Esophagus (tissue), 2 donors: ENCODE measurements around the gene DGKB. TPM values are rescaled to one million over a fixed set of nuclear protein-coding genes. Genes with fewer than 3 reads are reported as not detected.

Source experiments
- H3K27ac ChIP-seq, 2 donors: one replicate each; pipeline ENCODE4 v1.5.1; 2013; ENCODE audit warnings: low read depth in 2 of 2, mild to moderate bottlenecking in 2 of 2, inconsistent platforms in 1 of 2, low read length in 1 of 2, moderate library complexity in 1 of 2
- H3K27me3 ChIP-seq, 2 donors: one replicate each; pipeline ENCODE4 v1.6.1; 2013; ENCODE audit warnings: low read length in 2 of 2, control low read depth in 1 of 2, mild to moderate bottlenecking in 1 of 2; ENCODE audit not compliant: insufficient read depth in 2 of 2, control insufficient read depth in 1 of 2
- H3K36me3 ChIP-seq, 2 donors: one replicate each; pipeline ENCODE4 v1.6.1; 2013; ENCODE audit warnings: low read length in 1 of 2; ENCODE audit not compliant: control insufficient read depth in 2 of 2, insufficient read depth in 2 of 2
- H3K4me1 ChIP-seq, 2 donors: one replicate each; pipeline ENCODE4 v1.6.1; 2013; ENCODE audit warnings: low read length in 1 of 2; ENCODE audit not compliant: control insufficient read depth in 2 of 2, insufficient read depth in 2 of 2
- H3K4me3 ChIP-seq, 2 donors: one replicate each; pipeline ENCODE4 v1.5.1; 2013; ENCODE audit warnings: low read length in 2 of 2, mild to moderate bottlenecking in 2 of 2, low read depth in 1 of 2, moderate library complexity in 1 of 2
- H3K9me3 ChIP-seq, 2 donors: one replicate each; pipeline ENCODE4 v1.6.1; 2013; ENCODE audit warnings: mild to moderate bottlenecking in 2 of 2, low read depth in 1 of 2, low read length in 1 of 2, moderate library complexity in 1 of 2; ENCODE audit not compliant: control insufficient read depth in 2 of 2, insufficient read depth in 1 of 2
- WGBS, 2 donors: extraction: QIAGEN DNeasy Blood & Tissue Kit; methylation state at CpG; one replicate each; pipeline ENCODE4 v1.1.7; 2013; 5-methylcytosine and 5-hydroxymethylcytosine counted together
- polyA plus RNA-seq, 2 donors: library from polyadenylated mRNA; stranded (reverse); fragments of 200-250 nt; gene quantifications; one replicate each; pipeline ENCODE4 v1.2.3, GENCODE V29; 2013
- donor health status: healthy with polysubstance abuse.
- donor health status: Bipolar disorder and iron deficiency.

DGKB gene
- polyA plus RNA-seq, 2 donors = 0.09 to 0.20 TPM

DNA sequence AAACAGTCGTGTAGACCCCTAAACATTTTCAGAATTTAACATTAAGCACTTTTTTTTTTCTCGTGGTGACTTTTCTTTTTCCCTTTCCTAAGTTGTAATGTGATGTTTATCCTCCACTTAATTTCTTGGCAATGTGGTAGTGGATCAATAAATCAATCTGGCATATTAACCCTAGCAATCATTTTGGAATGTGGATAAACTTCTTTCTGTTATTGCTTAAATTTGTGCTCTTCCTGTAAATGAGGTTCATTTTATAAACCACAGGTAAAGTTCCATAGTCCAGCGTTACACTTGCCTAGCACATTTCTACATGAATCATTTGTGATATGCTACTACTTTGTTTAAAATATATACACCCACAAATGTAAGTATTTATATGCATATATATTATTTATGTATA lies 665.7 kb downstream of the DGKB start:
- Histone ChIP-seq H3K9me3 (no peaks in the 10 kb centered on the region), H3K4me3 (no peak overlapping the region), H3K4me1 (no peaks in the 10 kb centered on the region), H3K36me3 (no peaks in the 10 kb centered on the region), H3K27ac (no peak overlapping the region), H3K27me3 (no peaks in the 10 kb centered on the region)
- 29 to 34% methylated on average over 3 of the region's 3 CpGs for WGBS, 2 donors

DNA sequence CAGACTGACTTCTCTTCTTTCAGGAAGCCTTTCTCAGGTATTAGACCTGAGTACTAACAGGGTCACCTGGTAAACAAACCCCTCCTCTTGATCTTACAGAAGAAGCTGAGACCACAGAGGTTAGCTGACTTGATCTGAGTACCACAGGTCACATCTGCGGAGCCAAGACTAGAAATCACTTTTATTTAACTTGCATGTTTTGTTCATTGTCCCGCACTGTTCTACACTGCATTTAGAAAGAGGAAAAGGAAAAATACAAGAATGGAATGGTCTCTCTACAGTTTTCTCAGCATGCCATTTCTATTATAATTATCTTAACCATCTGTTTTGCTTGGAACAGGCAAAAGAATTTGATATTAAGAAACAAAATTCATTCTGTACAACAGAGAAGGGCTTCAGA lies 667.5 kb downstream of the DGKB start:
- H3K4me1 ChIP-seq = no peaks in the 10 kb centered on the region
- H3K27me3 ChIP-seq = no peaks in the 10 kb centered on the region
- H3K36me3 ChIP-seq = no peaks in the 10 kb centered on the region
- 88 to 94% methylated on average over 2 of the region's 2 CpGs for WGBS, 2 donors
- no peak overlapping the region for H3K4me3 ChIP-seq
- no peak overlapping the region for H3K27ac ChIP-seq
- no peaks in the 10 kb centered on the region for H3K9me3 ChIP-seq

DNA sequence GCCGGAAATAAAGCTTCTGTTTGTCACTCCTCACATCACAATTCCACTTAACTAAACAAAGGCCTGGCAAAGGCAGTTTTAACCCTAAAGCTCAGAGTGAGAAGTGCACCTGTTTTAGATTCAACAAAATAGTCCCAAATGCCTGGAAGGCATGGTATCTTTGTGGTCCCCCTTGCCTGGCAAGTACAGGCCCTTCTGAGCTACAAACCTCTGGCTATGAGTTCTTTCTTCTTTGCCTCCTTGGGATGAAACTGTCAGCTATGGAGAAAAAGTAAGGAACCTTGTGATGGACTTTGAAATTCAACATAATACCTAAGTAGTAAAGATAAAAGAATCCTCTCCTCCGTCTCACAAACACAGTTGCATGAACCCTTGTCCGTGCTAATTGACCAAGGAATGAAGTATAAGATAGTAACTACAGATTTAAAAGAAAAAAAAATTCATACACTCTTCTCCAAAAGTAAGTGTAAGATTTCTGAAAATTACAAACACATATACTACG lies 668.6 kb downstream of the DGKB start:
- no peak overlapping the region for H3K27ac ChIP-seq
- H3K4me3 ChIP-seq = no peak overlapping the region
- no peaks in the 10 kb centered on the region for H3K4me1 ChIP-seq
- WGBS, 2 donors = 64% methylated on average over 4 of the region's 4 CpGs
- no peaks in the 10 kb centered on the region for H3K27me3 ChIP-seq
- no peaks in the 10 kb centered on the region for H3K9me3 ChIP-seq
- no peaks in the 10 kb centered on the region for H3K36me3 ChIP-seq

DNA sequence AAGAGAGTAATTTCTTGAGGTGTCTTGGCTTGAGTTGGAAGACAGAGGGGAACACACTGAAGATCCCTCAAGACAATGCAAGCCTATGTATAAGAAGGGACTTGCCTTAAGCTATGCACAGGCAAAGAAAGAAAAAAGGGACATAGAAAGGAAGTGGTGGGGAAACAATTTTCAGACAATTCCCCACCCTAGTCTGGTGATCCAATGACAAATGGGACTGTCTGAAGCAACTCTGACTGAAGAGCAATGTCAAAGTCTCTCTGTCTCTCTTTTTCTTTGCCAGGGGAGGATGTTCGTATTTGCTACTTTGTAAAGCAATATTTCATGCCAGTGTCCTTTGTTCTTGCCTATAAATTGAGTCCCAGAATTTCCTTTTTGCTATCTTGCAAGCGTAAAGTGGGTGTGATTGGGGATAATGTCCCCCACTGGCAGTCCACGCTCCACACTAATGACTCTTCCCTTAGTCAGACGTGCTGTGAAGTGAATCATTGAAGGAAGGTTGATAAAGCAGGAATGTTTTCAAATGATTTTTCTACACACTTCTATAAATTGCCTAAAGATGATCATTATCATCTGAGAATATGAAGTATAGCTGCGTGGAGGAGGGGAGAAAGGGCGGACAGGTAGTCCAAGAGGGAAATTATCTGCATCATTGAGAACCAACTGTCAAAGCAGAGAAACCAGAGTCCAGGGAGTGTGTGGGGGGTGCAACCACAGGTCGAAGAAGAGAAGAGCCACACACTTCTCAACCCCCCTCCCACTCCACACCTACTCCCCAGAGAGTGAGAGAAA lies 669.3 kb downstream of the DGKB start:
- Histone ChIP-seq H3K4me1 (no peaks in the 10 kb centered on the region), H3K27ac (no peak overlapping the region), H3K9me3 (no peaks in the 10 kb centered on the region), H3K27me3 (no peaks in the 10 kb centered on the region), H3K36me3 (no peaks in the 10 kb centered on the region), H3K4me3 (no peak overlapping the region)
- WGBS, 2 donors = 61 to 77% methylated on average over 7 of the region's 7 CpGs

DNA sequence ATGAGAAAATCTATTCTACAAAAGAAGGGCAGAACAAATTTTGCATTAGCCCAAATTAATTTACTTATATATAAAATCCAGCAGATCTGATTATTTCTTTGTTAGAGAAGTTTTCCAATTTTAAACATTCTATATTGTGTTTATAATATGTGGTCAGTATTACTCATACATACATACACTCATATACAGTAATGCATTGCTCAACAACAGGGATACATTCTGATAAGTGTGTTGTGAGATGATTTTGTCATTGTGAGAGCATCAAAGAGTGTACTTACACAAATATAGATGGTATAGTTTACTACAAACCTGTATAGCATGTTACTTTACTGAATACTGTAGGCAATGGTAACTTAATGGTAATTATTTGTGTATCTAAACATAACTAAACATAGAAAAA lies 673.5 kb downstream of the DGKB start:
- Histone ChIP-seq H3K4me1 (no peaks in the 10 kb centered on the region), H3K4me3 (no peak overlapping the region), H3K9me3 (no peaks in the 10 kb centered on the region)

DNA sequence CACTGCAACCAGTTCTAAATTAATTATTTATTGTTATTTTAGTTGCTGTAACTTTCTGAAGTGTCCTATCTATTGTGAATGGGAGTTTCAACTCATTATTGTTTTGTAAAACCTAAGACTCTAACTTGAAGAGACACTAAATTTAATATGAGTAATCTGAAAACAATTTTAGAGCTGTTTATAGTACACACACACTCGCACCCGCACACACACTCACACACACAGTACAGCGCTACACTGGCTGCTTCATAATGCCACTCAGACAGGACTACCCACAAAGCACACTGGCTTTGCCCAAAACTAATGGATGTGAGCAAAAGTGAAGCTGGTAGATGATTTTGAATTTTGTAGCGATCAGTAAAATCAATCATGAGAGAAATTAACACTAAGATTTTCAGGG lies 674.2 kb downstream of the DGKB start:
- no peaks in the 10 kb centered on the region for H3K4me1 ChIP-seq
- no peaks in the 10 kb centered on the region for H3K27me3 ChIP-seq
- 91 to 96% methylated on average over 4 of the region's 4 CpGs for WGBS, 2 donors
- H3K27ac ChIP-seq = no peak overlapping the region
- H3K36me3 ChIP-seq = no peaks in the 10 kb centered on the region
- H3K4me3 ChIP-seq = no peak overlapping the region
- H3K9me3 ChIP-seq = no peaks in the 10 kb centered on the region

More for the DNA sequence above, 673.5 kb downstream of the DGKB start:
- H3K36me3 ChIP-seq = no peaks in the 10 kb centered on the region
- no peaks in the 10 kb centered on the region for H3K27me3 ChIP-seq
- H3K27ac ChIP-seq = no peak overlapping the region

DNA sequence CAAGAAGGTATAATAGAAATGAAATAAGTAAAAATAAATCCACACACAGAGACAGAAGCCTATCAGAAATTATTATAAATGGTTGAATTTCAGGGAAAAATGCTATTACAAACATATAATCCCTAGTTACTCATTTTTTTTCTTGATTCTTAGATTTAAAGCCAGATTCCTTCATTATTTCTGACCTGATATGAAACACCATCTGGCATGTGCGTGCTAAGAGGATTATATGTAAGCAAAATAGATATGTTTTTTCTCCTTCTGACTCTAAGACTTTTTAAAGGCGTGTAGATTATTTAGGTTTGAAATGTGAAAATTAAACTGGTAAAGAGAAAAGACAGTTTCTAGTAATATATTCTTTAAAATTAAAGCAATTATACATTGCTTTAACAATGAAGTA lies 676.4 kb downstream of the DGKB start:
- no peak overlapping the region for H3K4me3 ChIP-seq
- H3K27me3 ChIP-seq = no peaks in the 10 kb centered on the region
- H3K27ac ChIP-seq = no peak overlapping the region
- H3K4me1 ChIP-seq = no peaks in the 10 kb centered on the region
- H3K9me3 ChIP-seq = no peaks in the 10 kb centered on the region
- WGBS, 2 donors = 89 to 90% methylated on average over 2 of the region's 2 CpGs
- no peaks in the 10 kb centered on the region for H3K36me3 ChIP-seq

DNA sequence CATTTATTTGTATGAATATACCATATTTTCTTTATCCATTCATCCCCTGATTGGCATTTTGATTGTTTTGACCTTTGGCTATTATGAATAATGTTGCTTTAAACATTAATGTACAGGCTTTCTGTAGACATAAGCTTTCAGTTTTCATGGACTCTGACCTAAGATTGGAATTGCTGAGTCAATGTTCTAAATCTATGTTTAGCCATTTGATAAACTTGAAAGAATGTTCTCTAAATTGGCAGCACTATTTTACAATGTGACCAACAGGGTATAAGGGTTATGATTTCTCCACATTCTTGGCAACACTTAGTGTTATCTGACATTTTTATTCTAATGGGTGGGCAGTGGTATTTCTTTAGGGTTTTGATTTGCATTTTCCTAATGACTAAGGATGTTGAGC lies 683.4 kb downstream of the DGKB start:
- Histone ChIP-seq H3K4me1 (no peaks in the 10 kb centered on the region), H3K9me3 (no peaks in the 10 kb centered on the region), H3K4me3 (no peak overlapping the region), H3K27ac (no peak overlapping the region), H3K36me3 (no peaks in the 10 kb centered on the region), H3K27me3 (no peaks in the 10 kb centered on the region)

DNA sequence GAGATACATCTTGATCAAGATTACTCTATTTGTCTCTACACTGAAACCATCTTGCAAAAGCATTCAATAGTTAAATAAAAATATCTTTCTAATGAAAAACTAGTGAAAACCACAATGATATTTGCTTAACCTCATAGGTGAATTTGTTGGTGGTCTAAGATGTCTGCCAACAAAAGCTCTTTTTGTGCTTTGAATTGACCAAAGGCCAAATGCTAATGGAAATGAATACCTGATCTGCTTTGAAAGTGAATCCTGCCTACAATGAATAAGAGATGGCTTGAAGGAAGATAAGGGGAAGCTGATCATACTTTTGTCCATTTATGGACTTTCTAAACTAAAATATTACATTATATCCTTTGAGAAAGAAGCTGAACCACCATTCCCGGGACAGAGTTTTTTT lies 684.2 kb downstream of the DGKB start:
- no peaks in the 10 kb centered on the region for H3K27me3 ChIP-seq
- H3K36me3 ChIP-seq = no peaks in the 10 kb centered on the region
- no peak overlapping the region for H3K4me3 ChIP-seq
- no peaks in the 10 kb centered on the region for H3K4me1 ChIP-seq
- H3K9me3 ChIP-seq = no peaks in the 10 kb centered on the region
- H3K27ac ChIP-seq = no peak overlapping the region
- 77 to 81% methylated on average over 1 of the region's 1 CpG for WGBS, 2 donors

DNA sequence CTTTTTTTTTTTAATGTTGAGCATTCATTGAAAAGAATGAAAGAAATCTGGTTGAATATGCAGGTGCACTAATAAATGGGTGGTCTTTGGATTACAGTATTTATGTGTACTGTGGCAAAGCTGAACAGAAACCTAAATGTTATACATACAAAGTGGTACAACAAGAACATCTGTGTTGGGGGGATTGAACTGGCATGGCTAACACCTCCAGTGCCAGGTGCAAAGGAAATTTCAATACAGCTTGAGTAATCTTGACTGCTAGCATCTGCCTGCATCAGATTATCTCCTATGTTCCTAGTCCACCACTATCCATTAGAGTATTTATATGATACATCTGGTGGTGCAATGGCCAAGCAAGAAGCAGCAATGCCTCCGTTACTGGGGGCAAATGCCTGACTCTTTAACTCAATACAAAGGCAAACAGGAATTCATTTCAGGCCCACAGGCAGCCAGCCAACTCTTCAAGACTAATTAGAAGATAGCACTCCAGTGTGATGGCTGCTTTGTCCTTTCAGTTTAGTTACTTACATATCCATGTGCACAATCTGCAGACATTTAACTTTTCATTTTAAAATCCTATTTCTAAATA lies 692.6 kb downstream of the DGKB start:
- H3K27me3 ChIP-seq = no peaks in the 10 kb centered on the region
- H3K4me1 ChIP-seq = no peaks in the 10 kb centered on the region
- no peak overlapping the region for H3K27ac ChIP-seq
- H3K36me3 ChIP-seq = no peaks in the 10 kb centered on the region
- H3K4me3 ChIP-seq = no peak overlapping the region
- WGBS, 2 donors = 42 to 59% methylated on average over 1 of the region's 1 CpG
- peaks cover 0 to 1% of the 10 kb centered on the region in 2 donors for H3K9me3 ChIP-seq
